ENCODE results near the gene PDE7B.

DNA sequence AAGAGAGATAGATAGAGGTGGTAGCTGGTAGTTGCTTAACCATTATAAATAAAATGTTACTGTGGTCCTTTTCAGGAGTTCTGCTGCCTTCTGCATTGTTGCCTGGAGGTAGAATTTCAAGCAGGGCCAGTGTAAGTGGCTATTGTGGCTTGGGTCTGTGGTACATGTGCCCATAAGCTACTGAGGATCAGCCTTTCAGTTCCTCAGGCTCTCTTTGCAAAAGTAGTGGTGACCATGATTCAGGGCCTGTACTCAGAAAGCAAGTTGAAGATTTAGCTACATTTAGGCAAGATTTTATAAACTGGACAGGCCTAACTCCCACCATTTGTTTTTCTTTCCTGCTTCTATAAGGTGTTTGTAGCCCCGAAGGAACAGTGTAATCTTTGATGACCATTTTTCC lies 199.0 kb downstream of the PDE7B start:
- TF ChIP-seq SPI1 (IDR thresholded peaks at IDR 0.05; ENCODE audit: borderline replicate concordance, low read depth), result no peak
- TF ChIP-seq, protein P1, sequence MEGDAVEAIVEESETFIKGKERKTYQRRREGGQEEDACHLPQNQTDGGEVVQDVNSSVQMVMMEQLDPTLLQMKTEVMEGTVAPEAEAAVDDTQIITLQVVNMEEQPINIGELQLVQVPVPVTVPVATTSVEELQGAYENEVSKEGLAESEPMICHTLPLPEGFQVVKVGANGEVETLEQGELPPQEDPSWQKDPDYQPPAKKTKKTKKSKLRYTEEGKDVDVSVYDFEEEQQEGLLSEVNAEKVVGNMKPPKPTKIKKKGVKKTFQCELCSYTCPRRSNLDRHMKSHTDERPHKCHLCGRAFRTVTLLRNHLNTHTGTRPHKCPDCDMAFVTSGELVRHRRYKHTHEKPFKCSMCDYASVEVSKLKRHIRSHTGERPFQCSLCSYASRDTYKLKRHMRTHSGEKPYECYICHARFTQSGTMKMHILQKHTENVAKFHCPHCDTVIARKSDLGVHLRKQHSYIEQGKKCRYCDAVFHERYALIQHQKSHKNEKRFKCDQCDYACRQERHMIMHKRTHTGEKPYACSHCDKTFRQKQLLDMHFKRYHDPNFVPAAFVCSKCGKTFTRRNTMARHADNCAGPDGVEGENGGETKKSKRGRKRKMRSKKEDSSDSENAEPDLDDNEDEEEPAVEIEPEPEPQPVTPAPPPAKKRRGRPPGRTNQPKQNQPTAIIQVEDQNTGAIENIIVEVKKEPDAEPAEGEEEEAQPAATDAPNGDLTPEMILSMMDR (IDR thresholded peaks at IDR 0.05; ENCODE audit: insufficient read depth, low read length), result no peak
- TF ChIP-seq, protein P2, sequence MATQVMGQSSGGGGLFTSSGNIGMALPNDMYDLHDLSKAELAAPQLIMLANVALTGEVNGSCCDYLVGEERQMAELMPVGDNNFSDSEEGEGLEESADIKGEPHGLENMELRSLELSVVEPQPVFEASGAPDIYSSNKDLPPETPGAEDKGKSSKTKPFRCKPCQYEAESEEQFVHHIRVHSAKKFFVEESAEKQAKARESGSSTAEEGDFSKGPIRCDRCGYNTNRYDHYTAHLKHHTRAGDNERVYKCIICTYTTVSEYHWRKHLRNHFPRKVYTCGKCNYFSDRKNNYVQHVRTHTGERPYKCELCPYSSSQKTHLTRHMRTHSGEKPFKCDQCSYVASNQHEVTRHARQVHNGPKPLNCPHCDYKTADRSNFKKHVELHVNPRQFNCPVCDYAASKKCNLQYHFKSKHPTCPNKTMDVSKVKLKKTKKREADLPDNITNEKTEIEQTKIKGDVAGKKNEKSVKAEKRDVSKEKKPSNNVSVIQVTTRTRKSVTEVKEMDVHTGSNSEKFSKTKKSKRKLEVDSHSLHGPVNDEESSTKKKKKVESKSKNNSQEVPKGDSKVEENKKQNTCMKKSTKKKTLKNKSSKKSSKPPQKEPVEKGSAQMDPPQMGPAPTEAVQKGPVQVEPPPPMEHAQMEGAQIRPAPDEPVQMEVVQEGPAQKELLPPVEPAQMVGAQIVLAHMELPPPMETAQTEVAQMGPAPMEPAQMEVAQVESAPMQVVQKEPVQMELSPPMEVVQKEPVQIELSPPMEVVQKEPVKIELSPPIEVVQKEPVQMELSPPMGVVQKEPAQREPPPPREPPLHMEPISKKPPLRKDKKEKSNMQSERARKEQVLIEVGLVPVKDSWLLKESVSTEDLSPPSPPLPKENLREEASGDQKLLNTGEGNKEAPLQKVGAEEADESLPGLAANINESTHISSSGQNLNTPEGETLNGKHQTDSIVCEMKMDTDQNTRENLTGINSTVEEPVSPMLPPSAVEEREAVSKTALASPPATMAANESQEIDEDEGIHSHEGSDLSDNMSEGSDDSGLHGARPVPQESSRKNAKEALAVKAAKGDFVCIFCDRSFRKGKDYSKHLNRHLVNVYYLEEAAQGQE (IDR thresholded peaks at IDR 0.05; ENCODE audit: insufficient replicate concordance, low read depth), result no peak
- TF ChIP-seq POLR2AphosphoS5 (IDR thresholded peaks at IDR 0.05; ENCODE audit: low read depth), result no peak
